GM18873 (cell line): Measurements from ENCODE around the gene ELL2.
"Not testable (repeated sequence)": the region's sequence is repeated elsewhere in the genome, so short reads cannot be mapped to it uniquely, and the experiment has no call there.

ENCODE experiments used
- ATAC-seq: cut with Tn5 transposase; IDR thresholded peaks from one replicate; pipeline ENCODE4 v1.9.1; 2021; ENCODE audit warnings: mild to moderate bottlenecking, moderate library complexity, moderate number of reproducible peaks; ENCODE audit not compliant: unreplicated experiment, low FRiP score

The ELL2 gene

DNA sequence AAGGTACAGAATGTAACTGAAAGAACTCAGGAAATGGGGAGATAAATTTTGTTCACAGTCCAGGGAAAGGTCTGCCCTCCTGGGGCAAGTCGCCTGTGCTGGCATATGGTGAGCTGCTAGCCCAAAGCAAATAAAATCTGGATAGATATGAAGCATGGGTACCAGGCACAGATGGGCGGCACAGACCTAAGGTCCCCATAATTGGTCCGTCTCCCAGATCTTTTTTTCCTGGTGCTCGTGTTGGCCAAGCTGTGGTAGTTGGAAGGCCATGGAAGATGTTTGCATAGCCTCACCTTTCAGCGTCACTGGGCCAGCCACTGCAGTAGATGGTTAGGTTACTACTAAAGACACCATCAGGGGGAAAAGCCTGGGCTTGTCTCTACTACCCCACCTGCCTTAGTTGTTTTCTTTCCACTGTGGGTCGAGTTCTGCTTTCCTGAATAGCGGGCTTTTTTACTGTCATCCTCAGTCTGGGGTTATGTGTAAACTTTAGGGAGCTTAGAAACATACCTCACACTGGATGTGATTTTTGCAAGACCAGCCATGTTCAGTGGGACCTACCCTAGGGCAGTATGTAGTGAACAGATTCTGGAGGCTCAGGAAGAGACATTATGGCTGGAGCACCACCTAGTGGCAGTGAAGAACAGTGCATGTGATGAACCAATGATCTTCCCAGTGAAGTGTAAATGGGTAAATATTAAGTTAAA lies 114.9 kb downstream of the ELL2 start:
- peak; percentile 60 for ATAC-seq

DNA sequence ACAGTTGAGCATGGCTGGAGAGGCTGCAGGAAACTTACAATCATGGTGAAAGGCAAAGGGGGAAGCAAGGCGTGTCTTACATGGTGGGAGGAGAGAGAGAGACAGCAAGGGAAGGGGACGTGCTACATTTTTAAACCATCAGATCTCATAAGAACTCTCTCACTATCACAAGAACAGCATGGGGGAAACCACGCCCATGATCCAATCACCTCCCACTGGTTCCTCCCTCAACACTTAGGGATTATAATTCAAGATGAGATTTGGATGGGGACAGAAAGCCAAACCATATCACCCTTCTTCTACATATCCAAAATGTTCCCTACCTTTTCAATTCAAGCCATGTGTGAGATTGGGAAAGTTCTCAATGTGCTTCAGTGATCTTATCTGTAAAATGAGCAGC lies 116.3 kb downstream of the ELL2 start:
- no peak for ATAC-seq

DNA sequence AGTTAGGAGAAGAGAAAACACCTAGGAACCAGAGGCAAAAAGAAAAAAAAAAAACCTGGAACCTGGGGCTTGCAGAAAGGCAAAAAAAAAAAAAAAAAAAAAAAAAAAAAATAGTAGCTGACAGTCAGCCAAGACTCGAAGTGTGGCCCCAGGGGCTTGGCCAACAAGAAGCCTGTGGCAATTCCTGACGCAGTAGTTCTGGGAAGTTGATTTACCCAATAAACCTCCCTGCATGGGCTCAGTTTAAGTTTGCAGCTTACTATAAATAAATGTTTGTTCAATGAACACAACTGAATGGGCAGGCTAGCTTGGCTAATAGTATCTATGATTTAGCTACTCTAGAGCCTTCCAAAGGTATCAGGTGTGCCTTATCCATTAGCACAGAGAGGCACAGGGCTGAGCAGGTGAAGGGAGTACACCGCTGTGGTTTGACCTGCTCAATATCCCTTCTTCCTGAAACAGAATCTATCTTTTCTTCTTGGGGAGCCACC lies 117.9 kb downstream of the ELL2 start:
- no peak for ATAC-seq

DNA sequence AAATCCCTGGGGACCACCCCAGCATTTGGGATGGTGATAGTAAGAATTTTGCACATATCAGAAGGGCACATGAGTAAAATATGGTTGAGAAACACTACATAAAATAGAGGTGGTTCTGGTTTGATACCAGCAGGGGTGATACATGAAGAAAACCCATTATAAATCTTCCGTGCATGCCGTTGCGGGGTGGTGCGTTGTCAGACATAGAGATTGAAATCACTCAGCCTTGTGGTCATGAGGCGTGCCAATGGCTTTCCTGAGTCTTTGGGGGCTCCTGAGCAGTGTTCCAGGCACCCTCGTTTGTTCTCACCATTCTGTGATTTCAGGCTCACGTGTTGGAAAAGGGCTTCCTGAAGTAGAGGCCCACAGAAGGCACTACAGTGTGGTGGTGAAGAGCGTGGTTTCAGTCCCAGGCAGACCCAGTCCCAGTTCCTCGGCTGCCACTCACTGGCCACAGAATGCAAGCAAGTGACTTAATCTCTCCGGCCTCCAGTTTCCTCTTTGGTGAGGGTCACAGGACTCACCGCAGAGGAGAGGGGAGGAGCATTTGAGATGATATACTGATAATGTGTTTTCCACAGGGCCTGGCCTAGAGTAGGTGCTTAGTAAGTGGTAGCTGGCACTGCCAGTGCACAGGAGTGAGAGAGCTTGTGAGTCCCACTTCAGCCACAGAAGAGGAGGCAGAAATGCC lies 118.7 kb downstream of the ELL2 start:
- peak; percentile 84 for ATAC-seq

DNA sequence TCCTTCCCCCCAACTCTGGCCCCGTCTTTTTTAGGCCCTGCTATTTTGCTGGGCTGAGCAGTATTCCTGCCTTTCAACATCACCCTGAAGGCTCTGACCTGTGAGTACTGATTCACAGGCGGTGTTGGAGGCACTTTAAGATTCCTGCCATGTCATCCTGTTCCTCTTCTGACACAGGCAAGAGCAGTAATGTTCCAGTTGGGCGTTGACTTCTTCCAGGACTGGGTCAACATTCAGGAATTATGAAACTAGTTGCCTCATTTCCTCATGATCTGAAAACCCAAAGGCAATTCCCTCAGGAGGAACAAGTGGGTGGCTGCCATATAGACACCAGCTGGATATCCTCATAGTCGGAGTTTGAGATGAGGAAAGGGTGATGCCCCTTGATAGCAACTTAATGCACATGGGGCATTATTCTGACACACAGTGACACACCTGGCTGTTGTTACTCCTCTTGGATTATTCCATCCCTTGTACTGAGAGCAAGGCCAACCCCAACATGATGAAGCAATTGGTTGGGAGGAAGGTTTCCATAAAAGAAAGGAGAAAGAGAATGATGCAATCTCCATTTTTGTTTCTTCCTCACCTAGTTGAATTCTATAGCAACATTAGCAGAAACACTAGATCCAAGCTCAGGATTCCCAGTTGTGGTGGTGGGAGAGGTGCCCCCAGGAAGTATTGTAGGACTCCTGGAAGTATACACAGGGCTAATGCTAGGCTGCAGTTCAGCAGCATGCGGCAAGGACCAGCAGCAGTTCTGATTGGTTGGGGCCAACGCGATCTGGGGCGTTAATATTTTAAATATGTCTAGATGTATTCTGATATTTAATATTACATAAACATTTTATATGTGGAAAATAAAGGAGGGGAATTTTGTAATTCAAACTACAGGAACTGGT lies 119.5 kb downstream of the ELL2 start:
- ATAC-seq, result no peak

DNA sequence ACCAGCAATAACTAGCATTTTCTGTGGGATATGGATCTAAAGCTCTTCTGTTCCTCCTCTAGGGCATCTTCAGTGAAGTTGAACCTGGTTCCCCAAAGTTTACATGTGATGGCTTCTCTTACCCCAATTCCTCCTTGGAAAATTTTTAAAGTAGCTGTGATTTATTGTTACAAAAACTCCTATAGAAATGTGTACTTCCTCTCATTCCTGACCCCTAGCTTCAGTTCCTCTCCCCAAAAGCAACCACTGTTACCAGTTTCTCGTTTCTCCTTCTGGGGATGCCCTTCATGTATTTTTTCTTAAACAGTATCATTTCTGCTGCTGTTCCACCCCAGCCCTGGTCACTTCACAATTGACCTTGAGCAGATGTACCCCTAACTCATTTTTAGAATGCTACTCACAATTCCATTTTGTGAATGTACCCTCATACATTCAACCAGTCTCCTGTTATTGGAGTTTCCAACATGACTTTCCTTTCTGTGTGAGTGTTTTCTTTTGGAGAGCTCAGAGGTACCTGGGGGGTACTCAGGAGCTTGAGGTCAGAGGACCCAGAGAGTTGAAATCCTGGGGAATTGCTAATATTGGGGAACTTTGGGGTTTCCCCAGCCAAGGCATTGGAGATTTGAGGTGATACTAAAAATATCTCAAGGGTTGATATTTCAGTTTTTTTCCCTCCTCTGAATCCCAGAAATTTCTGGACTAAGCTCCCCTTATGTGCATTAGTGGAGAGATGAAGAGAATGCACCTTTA lies 120.5 kb downstream of the ELL2 start:
- ATAC-seq, result no peak

DNA sequence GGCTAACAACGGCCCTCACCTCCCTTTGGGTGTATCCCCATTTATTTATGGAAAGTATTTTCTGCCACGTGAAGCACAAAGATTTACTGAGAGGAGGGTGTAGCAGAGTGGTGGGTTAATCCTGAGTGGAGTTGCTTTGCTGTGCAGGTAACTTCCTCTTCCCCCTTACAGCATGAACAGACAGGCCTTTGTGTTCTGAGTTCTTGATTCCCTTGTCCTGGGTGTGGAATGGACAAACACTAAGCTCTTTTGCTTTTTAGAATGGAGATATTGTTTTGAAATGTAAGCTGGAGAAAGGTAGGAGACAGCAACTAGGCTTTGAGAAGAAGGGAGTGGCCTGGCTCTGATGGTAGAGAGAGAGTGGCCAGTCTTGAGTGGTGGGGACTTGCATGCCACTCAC lies 122.0 kb downstream of the ELL2 start:
- no peak for ATAC-seq

DNA sequence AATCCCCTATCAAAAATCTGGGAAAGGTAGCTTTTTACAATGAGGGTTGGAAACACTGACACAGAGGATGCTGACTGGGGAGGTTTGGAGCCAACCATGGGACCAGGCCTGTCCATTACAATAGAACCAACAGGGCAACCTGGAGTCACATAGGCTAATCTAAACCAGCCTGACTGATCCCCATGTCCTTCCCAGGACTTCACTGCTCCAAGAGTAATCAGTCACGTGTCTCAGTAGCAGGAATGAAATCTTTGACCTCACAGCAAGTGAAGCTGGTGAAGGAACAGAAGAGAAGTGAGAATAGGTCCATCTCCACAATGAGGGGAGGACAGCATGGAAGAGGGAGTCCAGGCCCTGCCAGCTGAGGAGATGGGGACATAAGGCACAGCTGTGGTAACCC lies 123.1 kb downstream of the ELL2 start:
- no peak for ATAC-seq

DNA sequence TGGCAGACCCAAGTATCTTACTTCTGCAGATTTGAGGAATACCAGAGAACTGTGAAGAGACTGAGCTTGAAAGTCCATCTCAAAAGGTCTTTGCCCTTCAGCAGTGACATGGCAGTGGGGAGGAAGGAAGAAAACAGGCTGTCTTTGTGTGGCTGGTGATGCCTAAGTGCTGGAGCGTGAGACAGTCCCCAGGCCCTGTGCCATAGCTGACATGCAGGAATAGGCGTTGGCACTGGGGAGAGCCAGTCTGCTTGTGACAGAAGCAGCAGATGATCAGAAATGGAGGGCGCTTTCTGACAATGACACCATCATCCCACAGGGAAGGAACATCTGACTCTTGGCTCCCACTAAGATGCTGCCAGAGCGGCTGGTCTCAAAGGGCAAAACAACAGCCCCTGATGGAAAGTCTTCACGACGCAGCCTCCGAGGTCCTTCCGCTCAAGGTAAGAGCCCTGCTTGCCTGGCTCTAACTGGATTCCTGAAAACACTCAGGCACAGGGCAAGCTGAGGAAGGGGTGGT lies 123.6 kb downstream of the ELL2 start:
- no peak for ATAC-seq

DNA sequence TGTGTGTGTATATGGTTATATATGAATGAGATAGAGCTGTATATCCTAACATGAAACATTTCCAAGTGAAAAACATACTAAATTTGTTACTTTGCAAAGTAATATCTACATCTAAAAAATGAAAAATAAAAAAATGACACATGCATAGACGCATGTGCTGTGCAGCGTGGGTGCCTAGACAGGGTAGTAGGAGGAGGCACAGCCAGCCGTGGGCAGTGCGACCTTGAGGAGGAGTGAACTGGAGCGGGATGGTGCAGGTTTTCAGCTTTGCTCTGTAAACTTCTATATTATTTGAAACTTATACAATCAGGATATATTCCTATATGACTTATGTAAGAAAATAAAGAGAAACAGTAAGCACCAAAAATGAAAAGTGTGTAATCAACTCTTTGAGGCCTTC lies 124.2 kb downstream of the ELL2 start:
- ATAC-seq, result no peak

DNA sequence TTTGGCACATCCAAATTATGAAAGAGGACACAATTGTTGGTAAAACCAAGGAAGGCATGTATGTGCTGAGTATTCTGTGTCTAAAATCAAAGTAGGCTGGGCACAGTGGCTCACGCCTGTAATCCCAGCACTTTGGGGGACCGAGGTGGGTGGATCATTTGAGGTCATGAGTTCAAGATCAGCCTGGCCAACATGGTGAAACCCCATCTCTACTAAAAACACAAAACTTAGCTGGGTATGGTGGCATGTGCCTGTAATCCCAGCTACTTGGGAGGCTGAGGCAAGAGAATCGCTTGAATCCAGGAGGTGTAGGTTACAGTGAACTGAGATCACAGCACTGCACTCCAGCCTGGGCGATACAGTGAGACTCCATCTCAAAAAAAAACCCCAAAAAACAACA lies 124.7 kb downstream of the ELL2 start:
- ATAC-seq, result not testable (repeated sequence)

DNA sequence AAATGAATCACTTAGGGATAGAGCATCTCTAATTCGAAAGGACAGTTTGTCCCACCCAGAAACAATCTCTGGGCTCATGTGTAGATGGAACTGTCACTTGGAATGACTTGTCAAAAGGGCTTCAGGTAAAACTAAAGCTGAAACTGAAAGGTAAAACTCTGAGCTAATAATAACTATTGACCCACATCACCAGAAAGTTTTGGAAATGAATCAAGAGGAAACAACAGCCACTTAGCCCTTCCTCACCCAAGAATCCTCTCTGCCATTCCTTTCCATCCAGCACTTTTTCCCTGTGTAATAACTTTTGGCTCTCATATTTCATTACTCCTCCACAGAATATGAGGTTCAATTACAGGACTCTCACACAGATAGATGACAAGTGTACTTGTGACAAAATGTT lies 125.1 kb downstream of the ELL2 start:
- no peak for ATAC-seq

DNA sequence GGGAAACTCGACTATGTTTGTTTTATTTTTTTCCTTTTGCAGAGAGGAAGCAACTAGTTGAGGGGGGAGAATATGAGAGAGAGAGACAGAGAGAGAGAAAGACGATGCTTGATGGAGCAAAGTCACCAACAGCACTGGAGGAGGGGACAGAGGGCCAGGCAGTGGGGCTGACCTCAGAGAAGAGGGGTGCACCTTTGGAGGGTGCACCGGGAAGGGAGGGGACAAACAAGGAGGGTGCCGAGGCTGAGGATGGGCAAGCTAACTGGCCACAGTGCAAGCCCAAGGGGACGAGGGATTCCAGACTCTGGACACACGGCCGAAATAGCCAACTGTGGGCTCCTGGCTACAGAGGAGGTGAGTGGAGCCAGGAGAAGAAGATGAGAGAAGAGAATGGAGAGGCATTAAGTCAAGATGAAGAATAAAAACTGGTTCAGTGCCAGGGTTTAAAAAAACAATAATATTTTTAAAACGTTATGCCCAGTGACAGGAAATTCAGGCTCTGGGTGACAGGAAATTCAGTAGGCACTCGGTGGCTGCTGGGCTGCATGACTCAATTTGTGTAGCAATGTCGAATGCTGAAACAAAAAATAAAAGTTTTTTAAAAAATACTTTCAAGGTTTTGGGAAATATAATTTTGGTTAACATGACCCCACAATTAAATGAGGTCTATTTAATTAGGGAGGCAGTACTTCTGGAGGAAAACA lies 125.8 kb downstream of the ELL2 start:
- ATAC-seq, result no peak
